Measurements from ENCODE around the gene PKP3. TPM values are rescaled to one million over a fixed set of nuclear protein-coding genes. Genes with fewer than 3 reads are reported as not detected.
"Not testable (repeated sequence)": the region's sequence is repeated elsewhere in the genome, so short reads cannot be mapped to it uniquely, and the experiment has no call there.

The PKP3 gene
- polyA plus RNA-seq, 1 of the 3 experiments (the other 2 are of a cell fraction): 1.4 TPM

- ChIA-PET CTCF (interaction anchor here (0.6 to 4.7 kb wide), 7 partner anchors 34 to 153 kb away, joined by 3 to 24 read pairs (median 5); no protein-coding TSS in a partner anchor), POLR2A (no interaction called here)
- Histone ChIP-seq H3K27ac (ENCODE audit: low read depth in 2 of 2, low read length in 1 of 2) (no peak overlapping the region), H3K27me3 (ENCODE audit: insufficient read depth) (no peaks in the 10 kb centered on the region), H2AFZ (ENCODE audit: low read depth) (no peak overlapping the region), H3K4me2 (no peak overlapping the region), H3F3A (replicated peaks; ENCODE audit: insufficient read depth) (no peaks in the 10 kb centered on the region), H3K4me3 (ENCODE audit: low read depth in 2 of 2, low read length in 1 of 2) (no peak overlapping the region), H3K36me3 (replicated peaks in 1 of 2; ENCODE audit: control insufficient read depth in 1 of 2, insufficient read depth in 2 of 2, low read length in 1 of 2) (no peaks in the 10 kb centered on the region), H3K9me2 (no peaks in the 10 kb centered on the region), H3K79me2 (ENCODE audit: insufficient read depth) (no peaks in the 10 kb centered on the region), H4K20me1 (ENCODE audit: insufficient read depth) (no peaks in the 10 kb centered on the region), H3K4me1 (ENCODE audit: control insufficient read depth in 1 of 2, insufficient read depth in 2 of 2, low read depth in 1 of 2, low read length in 1 of 2) (peaks cover 0 to 4% of the 10 kb centered on the region in 2 experiments; a peak in 1 of 4 replicates), H3K9ac (no peak overlapping the region), H3K9me3 (no peaks in the 10 kb centered on the region)
- TF ChIP-seq USF1 (IDR thresholded peaks at IDR 0.05; ENCODE audit: borderline replicate concordance, low read depth) (no peak), FOSL2 (IDR thresholded peaks at IDR 0.05; ENCODE audit: borderline replicate concordance, low read depth) (no peak)
- WGBS (ENCODE audit: low lambda C conversion rate): 77% methylated on average over 5 of the region's 36 CpGs
- DNase-seq: no peak
Observed at GRCh38 chr11:362642-363442, 31.2 kb upstream of the PKP3 start.

GRCh38 chr11:363443-363805, 30.6 kb upstream of the PKP3 start:
- 40% methylated on average over 2 of the region's 22 CpGs for WGBS (ENCODE audit: low lambda C conversion rate)
- CTCF ChIA-PET: interaction anchor here (0.6 to 4.7 kb wide), 9 partner anchors 24 to 154 kb away, joined by 3 to 24 read pairs (median 5); no protein-coding TSS in a partner anchor

GRCh38 chr11:363948-364761, 29.9 kb upstream of the PKP3 start:
- H3K9me2 ChIP-seq: no peaks in the 10 kb centered on the region
- CTCF ChIA-PET: interaction anchor here (0.7 to 4.7 kb wide), 20 partner anchors 9 to 155 kb away, joined by 3 to 24 read pairs (median 4); partner anchors contain the start of genes NLRP6, PSMD13 and PTDSS2
- peaks cover 6% of the 10 kb centered on the region for H3F3A ChIP-seq (replicated peaks; ENCODE audit: insufficient read depth)
- H3K4me1 ChIP-seq (ENCODE audit: control insufficient read depth in 1 of 2, insufficient read depth in 2 of 2, low read depth in 1 of 2, low read length in 1 of 2): peaks cover 0 to 12% of the 10 kb centered on the region in 2 experiments; a peak in 1 of 4 replicates
- H3K4me3 ChIP-seq (ENCODE audit: low read depth in 2 of 2, low read length in 1 of 2): no peak overlapping the region
- peak overlapping the region; percentile 59; the same call in 1 of the 2 replicates for H2AFZ ChIP-seq (ENCODE audit: low read depth)
- H3K4me2 ChIP-seq: 0 out of 2 replicates have a peak overlapping the region, but pooled peaks have one; percentile 37
- no peaks in the 10 kb centered on the region for H3K27me3 ChIP-seq (ENCODE audit: insufficient read depth)
- H3K9me3 ChIP-seq: no peaks in the 10 kb centered on the region
- no peak overlapping the region for H3K27ac ChIP-seq (ENCODE audit: low read depth in 2 of 2, low read length in 1 of 2)
- no peak overlapping the region for H3K9ac ChIP-seq
- no peaks in the 10 kb centered on the region for H3K36me3 ChIP-seq (replicated peaks in 1 of 2; ENCODE audit: control insufficient read depth in 1 of 2, insufficient read depth in 2 of 2, low read length in 1 of 2)
- H3K79me2 ChIP-seq (ENCODE audit: insufficient read depth): no peaks in the 10 kb centered on the region
- POLR2A ChIA-PET: no interaction called here
- no peaks in the 10 kb centered on the region for H4K20me1 ChIP-seq (ENCODE audit: insufficient read depth)
- peak; percentile 85 for DNase-seq
- 53% methylated on average over 16 of the region's 24 CpGs for WGBS (ENCODE audit: low lambda C conversion rate)
- TF ChIP-seq TEAD4 (IDR thresholded peaks at IDR 0.05; ENCODE audit: borderline replicate concordance, insufficient read depth) (no peak), USF2 (IDR thresholded peaks at IDR 0.05; ENCODE audit: borderline replicate concordance, low read depth, low read length) (no peak), POLR2AphosphoS5 (IDR thresholded peaks at IDR 0.05; ENCODE audit: low read depth, low read length) (0 out of 2 replicates have a peak, but pooled peaks have one; percentile 32), GATA2 (CRISPR knock-in tag; IDR thresholded peaks at IDR 0.05) (no peak), ELF1 (IDR thresholded peaks at IDR 0.05) (no peak), IRF3 (IDR thresholded peaks at IDR 0.05; ENCODE audit: low read depth, low read length) (no peak), TCF12 (IDR thresholded peaks at IDR 0.05) (no peak; the same call in 1 of the 2 replicates), CTCF (IDR thresholded peaks at IDR 0.05) (peak; percentile 59)

More at GRCh38 chr11:363443-363805, 30.6 kb upstream of the PKP3 start:
- H3K4me2 ChIP-seq; H3K9me2 ChIP-seq; H3K79me2 ChIP-seq (ENCODE audit: insufficient read depth); H4K20me1 ChIP-seq (ENCODE audit: insufficient read depth); H3K27me3 ChIP-seq (ENCODE audit: insufficient read depth); H3K4me3 ChIP-seq (ENCODE audit: low read depth in 2 of 2, low read length in 1 of 2); H3K27ac ChIP-seq (ENCODE audit: low read depth in 2 of 2, low read length in 1 of 2); H2AFZ ChIP-seq (ENCODE audit: low read depth); H3K4me1 ChIP-seq (ENCODE audit: control insufficient read depth in 1 of 2, insufficient read depth in 2 of 2, low read depth in 1 of 2, low read length in 1 of 2); H3F3A ChIP-seq (replicated peaks; ENCODE audit: insufficient read depth); H3K9ac ChIP-seq; H3K9me3 ChIP-seq; H3K36me3 ChIP-seq (replicated peaks in 1 of 2; ENCODE audit: control insufficient read depth in 1 of 2, insufficient read depth in 2 of 2, low read length in 1 of 2); DNase-seq; POLR2A ChIA-PET: not testable (repeated sequence)
